Right atrium auricular region (tissue), 2 donors: Measurements from ENCODE around the gene ADAMTS16. TPM values are rescaled to one million over a fixed set of nuclear protein-coding genes. Genes with fewer than 3 reads are reported as not detected.
A peak's percentile ranks its signal among the peaks of the same experiment; 100 is the strongest.

ENCODE experiments used
- DNase-seq: peaks from one replicate; pipeline ENCODE4 v3.0.0-alpha.2; 2019; ENCODE audit warnings: low spot score
- H3K27ac ChIP-seq, 2 donors: fragments of 200-600 bp; sonication (generic); 1 replicate in 1 of 2; 2 replicates in 1 of 2; pipeline ENCODE4 v1.5.1; 2016 to 2019
- H3K27me3 ChIP-seq, 2 donors: fragments of 200-600 bp; sonication (generic); one replicate each; pipeline versions ENCODE4 v1.5.1 to v1.6.0; 2017 to 2019
- H3K36me3 ChIP-seq: fragments of 200-600 bp; sonication (generic); one replicate; pipeline ENCODE4 v1.5.1; 2016
- H3K4me1 ChIP-seq, 2 donors: fragments of 200-600 bp; sonication (generic); one replicate each; pipeline versions ENCODE4 v1.5.1 to v1.6.0; 2017 to 2019
- H3K4me3 ChIP-seq, 2 donors: fragments of 200-600 bp; sonication (generic); 1 replicate in 1 of 2; 2 replicates in 1 of 2; pipeline ENCODE4 v1.5.1; 2017 to 2019; ENCODE audit warnings: mild to moderate bottlenecking in 1 of 2, moderate library complexity in 1 of 2
- H3K9me3 ChIP-seq, 2 donors: fragments of 200-600 bp; sonication (generic); one replicate each; pipeline ENCODE4 v1.5.1; 2019
- CTCF ChIP-seq, 2 donors: fragments of 200-600 bp; sonication (generic); IDR thresholded peaks; one replicate each; pipeline ENCODE4 v1.5.1; 2019; ENCODE audit warnings: antibody characterized with exemption in 2 of 2
- total RNA-seq, 2 donors: library from RNA; depleted of rRNA; stranded (reverse); fragments of >200 nt; gene quantifications; one replicate each; pipeline ENCODE4 v1.1.0, GENCODE V29; 2016

ADAMTS16 gene
- total RNA-seq, 2 donors from 2014 or later = not detected

GRCh38 chr5:5270161-5270560 is 130.0 kb downstream of the ADAMTS16 start:
- Histone ChIP-seq H3K4me1 (peaks cover 0 to 11% of the 10 kb centered on the region in 2 donors), H3K4me3 (no peak overlapping the region), H3K9me3 (no peaks in the 10 kb centered on the region), H3K36me3 (no peaks in the 10 kb centered on the region), H3K27me3 (no peaks in the 10 kb centered on the region), H3K27ac (no peak overlapping the region)
- no peak for DNase-seq
- no peak for TF ChIP-seq CTCF (IDR thresholded peaks at IDR 0.05)

- H3K9me3 ChIP-seq = no peaks in the 10 kb centered on the region
- no peaks in the 10 kb centered on the region for H3K36me3 ChIP-seq
- DNase-seq = peak; percentile 70
- H3K27me3 ChIP-seq = no peaks in the 10 kb centered on the region
- peaks cover 0 to 11% of the 10 kb centered on the region in 2 donors for H3K4me1 ChIP-seq
- peak overlapping the region in 1 of 2 donors; percentile 15 for H3K4me3 ChIP-seq
- H3K27ac ChIP-seq = no peak overlapping the region
- TF ChIP-seq CTCF (IDR thresholded peaks at IDR 0.05) = no peak
These were observed 131.0 kb downstream of the ADAMTS16 start for GRCh38 chr5:5270958-5271785.

GRCh38 chr5:5271786-5272321 is 131.7 kb downstream of the ADAMTS16 start:
- Histone ChIP-seq H3K36me3 (no peaks in the 10 kb centered on the region), H3K27me3 (no peaks in the 10 kb centered on the region), H3K4me1 (peaks cover 0 to 11% of the 10 kb centered on the region in 2 donors), H3K27ac (no peak overlapping the region), H3K4me3 (peak overlapping the region in 1 of 2 donors; percentile 15), H3K9me3 (no peaks in the 10 kb centered on the region)
- no peak for DNase-seq
- no peak for TF ChIP-seq CTCF (IDR thresholded peaks at IDR 0.05)

DNA sequence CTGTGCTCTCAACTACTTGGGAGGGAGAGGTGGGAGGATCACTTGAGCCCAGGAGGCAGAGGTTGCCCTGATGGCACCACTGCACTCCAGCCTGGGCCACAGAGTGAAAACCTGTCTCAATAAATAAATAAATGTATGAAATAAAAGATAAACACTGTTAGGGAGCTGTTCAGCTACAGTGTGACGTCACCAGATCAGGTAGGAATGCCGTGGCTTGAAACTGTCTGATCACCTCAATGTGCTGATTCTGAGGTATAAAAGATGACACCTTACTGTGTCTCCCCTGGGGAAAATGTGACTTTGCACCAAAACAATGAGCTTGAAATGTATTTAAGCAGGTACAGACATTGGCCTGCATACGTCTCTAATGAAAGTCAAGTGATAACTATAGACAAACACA is 133.3 kb downstream of the ADAMTS16 start:
- no peak for TF ChIP-seq CTCF (IDR thresholded peaks at IDR 0.05)
- H3K4me1 ChIP-seq = peaks cover 0 to 11% of the 10 kb centered on the region in 2 donors
- no peaks in the 10 kb centered on the region for H3K27me3 ChIP-seq
- DNase-seq = no peak
- H3K9me3 ChIP-seq = no peaks in the 10 kb centered on the region
- no peak overlapping the region for H3K4me3 ChIP-seq
- H3K36me3 ChIP-seq = no peaks in the 10 kb centered on the region
- H3K27ac ChIP-seq = no peak overlapping the region

GRCh38 chr5:5273976-5274375 is 133.8 kb downstream of the ADAMTS16 start:
- H3K36me3 ChIP-seq = no peaks in the 10 kb centered on the region
- H3K27ac ChIP-seq = no peak overlapping the region
- H3K9me3 ChIP-seq = no peaks in the 10 kb centered on the region
- DNase-seq = no peak
- no peak overlapping the region for H3K4me3 ChIP-seq
- H3K27me3 ChIP-seq = no peaks in the 10 kb centered on the region
- no peak for TF ChIP-seq CTCF (IDR thresholded peaks at IDR 0.05)
- H3K4me1 ChIP-seq = peaks cover 0 to 11% of the 10 kb centered on the region in 2 donors
